Fibroblast of the aortic adventitia (primary cell): ENCODE data around the gene CXCR4. TPM values are rescaled to one million over a fixed set of nuclear protein-coding genes. Genes with fewer than 3 reads are reported as not detected.

Experiments used
- DNase-seq: peaks from one replicate; pipeline ENCODE4 v3.0.0-alpha.2; 2010; ENCODE audit warnings: low read depth
- H3K4me3 ChIP-seq: 2 replicates; pipeline ENCODE4 v1.5.1; 2011; ENCODE audit warnings: low read depth, mild to moderate bottlenecking, control low read depth, low read length, moderate library complexity
- CTCF ChIP-seq: IDR thresholded peaks from 2 replicates; pipeline ENCODE4 v1.5.1; 2011; ENCODE audit warnings: mild to moderate bottlenecking, low read length, control low read depth, inconsistent platforms; ENCODE audit not compliant: insufficient read depth
- total RNA-seq: library from RNA; depleted of rRNA; stranded (reverse); fragments of >200 nt; gene quantifications from 2 replicates; pipeline ENCODE4 v1.2.3, GENCODE V29; 2012; ENCODE audit warnings: low replicate concordance

CXCR4 gene
- total RNA-seq, 1 donor = 0.27 TPM

GRCh38 chr2:136132825-136133155 lies 14.8 kb upstream of the CXCR4 start:
- TF ChIP-seq CTCF = no peak
- no peak for DNase-seq
- H3K4me3 ChIP-seq = no peak overlapping the region

GRCh38 chr2:136131961-136132824 lies 14.2 kb upstream of the CXCR4 start:
- no peak for DNase-seq
- TF ChIP-seq CTCF = no peak
- H3K4me3 ChIP-seq = no peak overlapping the region

GRCh38 chr2:136131484-136131960 lies 13.6 kb upstream of the CXCR4 start:
- no peak for DNase-seq
- H3K4me3 ChIP-seq = no peak overlapping the region
- no peak for TF ChIP-seq CTCF

DNA sequence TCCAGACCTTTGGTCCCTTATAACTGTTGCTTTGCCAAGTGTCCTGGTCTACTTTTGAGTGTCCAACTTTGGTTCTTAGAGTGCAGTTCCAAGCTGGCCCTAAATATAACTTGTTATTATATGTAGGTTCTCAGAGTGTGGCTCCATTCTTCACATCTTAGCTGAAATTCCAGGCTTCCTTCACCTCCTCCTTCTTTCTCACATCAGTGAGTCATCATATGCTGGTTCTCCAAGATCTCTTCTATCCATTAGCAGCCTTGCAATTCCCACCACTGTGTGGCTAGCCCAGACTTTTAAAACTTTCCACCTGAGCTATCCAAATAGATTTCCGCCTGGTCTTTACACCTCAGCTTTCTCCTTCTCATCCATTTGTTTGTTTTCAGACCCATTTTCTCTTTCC lies 12.6 kb upstream of the CXCR4 start:
- no peak overlapping the region for H3K4me3 ChIP-seq
- TF ChIP-seq CTCF = no peak
- no peak for DNase-seq

DNA sequence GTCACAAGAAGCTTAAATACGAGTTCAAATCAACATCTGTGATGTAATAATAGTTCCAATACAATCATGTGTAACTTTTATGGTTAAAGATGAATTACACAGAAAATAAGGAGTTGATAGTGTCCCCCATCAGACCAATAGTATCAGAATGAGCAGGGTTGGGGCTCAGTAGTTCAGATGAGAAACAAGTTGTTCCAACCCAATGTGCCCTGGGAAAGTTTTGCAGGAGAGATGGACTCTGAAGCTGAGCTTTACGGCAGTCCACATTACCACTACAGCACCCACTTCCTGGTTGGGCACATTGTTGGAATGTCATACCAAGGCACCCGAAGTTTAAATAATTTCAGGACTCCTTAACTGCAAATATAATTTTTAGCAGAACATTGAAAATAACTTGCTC lies 12.1 kb upstream of the CXCR4 start:
- TF ChIP-seq CTCF = no peak
- no peak overlapping the region for H3K4me3 ChIP-seq
- no peak for DNase-seq

GRCh38 chr2:136129601-136130000 lies 11.7 kb upstream of the CXCR4 start:
- no peak overlapping the region for H3K4me3 ChIP-seq

More at GRCh38 chr2:136129601-136130000, 11.7 kb upstream of the CXCR4 start:
- DNase-seq = no peak
- no peak for TF ChIP-seq CTCF
